H1 (cell line): ENCODE results near the gene HDAC10. TPM values are rescaled to one million over a fixed set of nuclear protein-coding genes. Genes with fewer than 3 reads are reported as not detected.

ENCODE experiments used
- BCL11A ChIP-seq, 2 experiments: IDR thresholded peaks; one replicate each; pipeline ENCODE4 v1.6.1; 2011; ENCODE audit warnings: low read depth in 2 of 2, low read length in 2 of 2, mild to moderate bottlenecking in 2 of 2
- CBX8 ChIP-seq: fragments of 300-800, 300-1000 bp; sonication (generic); IDR thresholded peaks from 2 replicates; pipeline ENCODE4 v1.7.1; 2016; ENCODE audit warnings: low read depth, low read length, borderline replicate concordance
- CHD2 ChIP-seq: IDR thresholded peaks from 2 replicates; pipeline ENCODE4 v1.6.1; 2012; ENCODE audit warnings: low read length, improper control_type of control experiment
- KDM4A ChIP-seq: IDR thresholded peaks from one replicate; pipeline ENCODE4 v1.7.1; 2012; ENCODE audit warnings: low read depth, mild to moderate bottlenecking, moderate library complexity, low read length, inconsistent platforms; ENCODE audit not compliant: severe bottlenecking
- POU5F1 ChIP-seq: IDR thresholded peaks from 2 replicates; pipeline ENCODE4 v1.6.1; 2011; ENCODE audit warnings: low read depth, mild to moderate bottlenecking, low read length, moderate library complexity
- RBBP5 ChIP-seq: IDR thresholded peaks from 2 replicates; pipeline ENCODE4 v1.7.1; 2012; ENCODE audit warnings: low read depth, mild to moderate bottlenecking, inconsistent platforms, low read length, moderate library complexity, borderline replicate concordance
- SP1 ChIP-seq: IDR thresholded peaks from 2 replicates; pipeline ENCODE4 v1.6.1; 2011; ENCODE audit warnings: low read depth, low read length
- SUZ12 ChIP-seq: fragments of 200-600 bp; sonication (generic); IDR thresholded peaks from 2 replicates; pipeline ENCODE4 v1.6.1; 2012; ENCODE audit warnings: mild to moderate bottlenecking, inconsistent platforms, low read length, moderate library complexity, mixed read lengths
- polyA plus RNA-seq, 7 experiments: library from polyadenylated mRNA; depleted of rRNA in 3 of 7; stranded (reverse) in 5 of 7; unstranded in 2 of 7; fragments of >200 nt in 5 of 7; fragments of 200-250 nt in 2 of 7; gene quantifications; 1 replicate in 5 of 7; 2 replicates in 1 of 7; 4 replicates in 1 of 7; pipeline versions ENCODE4 v1.2.1 to v1.2.3, GENCODE V29; 2011 to 2013; ENCODE audit warnings: missing spikeins in 2 of 7, mixed read lengths in 2 of 7
- total RNA-seq: library from RNA; stranded (reverse); fragmentation: NEBNext Ultra II Directional; extraction: Animal tissue kit (Norgen Biotek cat#: 25700); gene quantifications from 2 replicates; pipeline ENCODE4 v1.2.1, GENCODE V29; 2021

The HDAC10 gene
- total and polyA plus RNA-seq, 2 of the 8 experiments (the other 6 are each of a cell fraction or from before 2014, with no cell fraction given): 11.2 to 26.4 TPM

GRCh38 chr22:50285568-50286229, 34.6 kb upstream of the HDAC10 start (continued):
- TF ChIP-seq POU5F1 (no peak), RBBP5 (no peak), CHD2 (no peak), KDM4A (no peak), BCL11A (IDR thresholded peaks at IDR 0.05; ENCODE audit: low read depth in 2 of 2, low read length in 2 of 2) (no peak), CBX8 (no peak), SUZ12 (no peak), SP1 (no peak)
